AG20443 (cell line): Measurements from ENCODE around the gene NME7.

ENCODE experiments used
- DNase-seq: peaks from one replicate; pipeline ENCODE4 v3.0.0; 2012; ENCODE audit warnings: low spot score, mixed read lengths

NME7 gene

DNA sequence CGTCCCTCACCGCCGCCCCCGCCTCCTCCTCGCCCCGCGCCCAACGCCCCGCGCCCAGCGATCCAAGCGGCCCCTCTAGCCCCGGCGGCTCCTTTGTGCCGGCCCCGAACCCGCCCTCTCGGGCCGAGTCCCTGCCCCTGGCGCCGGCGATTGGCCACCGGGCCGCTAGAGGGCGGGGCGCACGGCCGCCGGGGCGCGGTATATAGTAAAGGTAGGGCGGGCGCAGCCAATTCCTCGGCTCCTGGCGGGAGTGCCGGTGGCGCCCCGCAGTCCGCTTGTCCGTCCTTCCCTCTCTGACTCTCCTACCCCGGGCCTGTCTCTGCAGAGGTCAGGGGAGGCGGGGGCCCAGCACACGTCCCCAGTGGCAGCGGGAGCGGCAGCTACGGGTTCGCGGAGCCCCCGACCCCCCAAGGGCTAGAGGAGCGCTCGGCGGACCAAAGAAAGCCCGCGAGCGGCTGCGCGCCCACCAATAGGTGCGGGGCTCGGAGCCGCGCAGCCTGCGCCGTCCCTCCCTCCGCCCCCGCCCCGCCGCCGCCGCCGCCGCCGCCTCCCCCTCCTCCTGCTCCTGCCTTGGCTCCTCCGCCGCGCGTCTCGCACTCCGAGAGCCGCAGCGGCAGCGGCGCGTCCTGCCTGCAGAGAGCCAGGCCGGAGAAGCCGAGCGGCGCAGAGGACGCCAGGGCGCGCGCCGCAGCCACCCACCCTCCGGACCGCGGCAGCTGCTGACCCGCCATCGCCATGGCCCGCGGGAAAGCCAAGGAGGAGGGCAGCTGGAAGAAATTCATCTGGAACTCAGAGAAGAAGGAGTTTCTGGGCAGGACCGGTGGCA is 261.3 kb downstream of the NME7 start, which contains the start of gene ATP1B1:
Gene ATP1B1, plus strand, starts transcription at position 596 of the 826 bp plus-strand sequence. Its CDS starts 140 bp downstream, at position 736.
- peak; percentile 95 for DNase-seq

- DNase-seq = peak; percentile 42
These were observed 262.0 kb downstream of the NME7 start for GRCh38 chr1:169105434-169106094.

GRCh38 chr1:169105087-169105433 is 262.5 kb downstream of the NME7 start:
- no peak for DNase-seq

DNA sequence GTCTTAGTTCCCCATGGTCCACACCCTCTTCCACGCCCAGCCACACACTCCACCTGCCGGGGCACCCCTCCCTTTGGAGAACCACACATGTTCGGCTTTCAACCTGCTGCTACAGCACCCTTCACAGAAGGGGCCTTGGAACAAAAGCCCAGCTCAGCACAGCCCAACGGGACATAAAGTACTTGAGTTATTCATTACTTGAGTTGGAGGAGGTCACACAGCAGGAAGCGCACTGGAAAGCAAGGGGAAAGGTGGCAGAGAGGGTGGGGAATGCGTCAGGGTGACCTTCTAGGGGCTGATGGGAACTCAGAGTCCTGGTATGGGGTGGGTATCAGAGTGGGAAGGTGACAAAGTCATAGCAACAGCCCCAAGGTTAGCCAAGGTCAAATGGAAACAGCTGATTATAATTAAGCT is 264.1 kb downstream of the NME7 start:
- no peak for DNase-seq

DNA sequence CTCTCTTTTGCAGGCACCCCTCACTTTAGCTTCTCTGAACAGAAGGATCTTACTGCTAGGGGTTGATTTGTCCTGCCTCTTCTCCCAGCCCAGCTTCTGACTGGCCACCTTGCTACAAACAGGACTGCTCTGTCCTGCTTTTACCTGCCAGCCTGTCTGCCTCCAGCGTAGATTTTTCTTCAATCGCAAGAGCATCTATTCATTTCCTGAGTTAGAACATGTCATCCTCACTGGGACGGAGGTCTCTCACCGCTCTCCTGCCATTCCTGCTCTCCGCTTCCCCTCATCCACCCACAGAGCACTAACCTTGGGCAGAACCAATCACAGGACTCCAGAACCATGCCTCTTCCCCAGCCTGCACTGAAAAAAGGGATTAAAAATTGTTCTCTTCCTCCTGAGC is 264.6 kb downstream of the NME7 start:
- DNase-seq = no peak

DNA sequence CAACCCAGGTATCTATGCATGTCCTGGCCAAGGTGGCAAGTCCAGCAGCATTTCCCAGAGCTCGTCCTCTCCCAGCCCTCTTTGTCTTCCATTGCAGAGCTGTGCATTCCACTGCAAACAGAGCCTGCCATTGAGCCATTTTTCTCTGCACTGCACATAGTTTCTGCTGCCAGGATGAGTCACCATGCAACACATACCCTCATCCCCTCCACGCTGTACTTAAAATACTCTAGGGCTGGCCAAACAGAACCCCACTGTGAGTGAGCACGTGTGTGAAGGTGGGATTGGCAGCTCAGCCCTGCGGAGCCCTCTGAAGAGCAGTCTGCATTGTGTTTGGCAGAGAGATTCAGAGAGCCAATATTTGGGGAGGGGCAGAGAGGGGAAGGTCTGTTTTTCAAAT is 265.0 kb downstream of the NME7 start:
- DNase-seq = peak; percentile 73

DNA sequence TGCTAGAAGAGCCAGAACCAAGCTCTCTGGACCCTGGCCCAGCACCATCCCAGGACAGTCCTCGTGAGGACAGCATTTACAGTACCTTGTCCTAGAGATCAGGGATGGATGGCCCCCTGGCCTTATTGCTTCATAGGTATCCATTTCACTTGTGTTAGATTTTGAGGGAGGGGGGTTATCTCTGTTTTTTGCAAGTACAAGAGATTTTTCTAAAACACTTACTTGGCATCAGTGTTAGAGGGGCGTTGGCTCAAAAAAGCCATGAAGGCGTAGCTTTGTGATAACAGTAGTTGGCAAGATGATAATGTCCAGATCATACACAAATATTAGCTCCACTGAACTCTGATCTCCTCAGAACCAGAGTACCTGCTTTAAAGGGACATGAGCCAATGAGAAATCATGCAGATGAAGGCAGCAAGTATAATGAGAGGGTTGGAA is 266.9 kb downstream of the NME7 start:
- no peak for DNase-seq

- DNase-seq = no peak
These were observed 267.4 kb downstream of the NME7 start for GRCh38 chr1:169100208-169100607.

DNA sequence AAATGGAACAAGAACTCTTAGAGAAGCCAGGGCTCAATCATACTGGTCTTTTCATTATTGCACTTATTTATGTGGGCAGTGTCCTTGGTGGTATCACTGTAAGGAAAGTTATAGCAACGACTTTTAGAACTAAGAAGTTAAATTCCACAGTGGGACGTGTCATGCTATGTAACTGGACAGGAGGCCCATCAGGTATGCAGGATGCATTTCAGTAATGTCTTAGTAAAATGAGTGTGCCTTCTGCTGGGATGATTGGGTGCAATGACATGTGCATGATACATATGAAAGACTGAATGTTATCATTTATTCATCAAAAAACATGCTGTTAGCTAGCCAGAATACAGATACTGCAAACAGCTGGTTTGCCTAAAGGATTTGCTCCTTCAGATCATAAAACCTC is 268.0 kb downstream of the NME7 start:
- DNase-seq = no peak

- DNase-seq = no peak
These were observed 269.2 kb downstream of the NME7 start for GRCh38 chr1:169098380-169098779.

- DNase-seq = no peak
These were observed 272.6 kb downstream of the NME7 start for GRCh38 chr1:169094897-169095569.

- DNase-seq = no peak
These were observed 275.2 kb downstream of the NME7 start for GRCh38 chr1:169092399-169092798.

DNA sequence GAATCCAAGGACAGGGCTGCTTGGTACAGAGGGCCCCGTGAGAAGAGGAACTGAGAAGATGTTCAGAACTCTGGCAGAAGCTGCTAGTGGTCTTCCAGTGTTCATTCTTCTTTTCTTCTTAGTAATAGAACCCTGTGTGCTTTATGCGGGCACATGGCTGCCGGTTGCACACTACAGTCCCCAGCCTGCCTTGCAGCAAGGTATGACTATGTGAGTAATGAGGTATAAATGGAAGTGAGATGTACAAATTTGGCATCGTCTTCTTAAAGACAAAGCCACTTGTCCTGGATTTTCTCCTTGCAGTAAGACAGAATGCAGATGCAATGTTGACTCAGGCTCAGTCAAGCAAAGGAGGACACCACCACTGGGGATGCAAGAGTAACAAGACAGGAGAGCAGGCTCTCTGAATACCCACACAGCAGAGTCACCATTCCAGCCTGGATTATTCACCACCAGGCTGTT is 276.1 kb downstream of the NME7 start:
- DNase-seq = peak; percentile 46

DNA sequence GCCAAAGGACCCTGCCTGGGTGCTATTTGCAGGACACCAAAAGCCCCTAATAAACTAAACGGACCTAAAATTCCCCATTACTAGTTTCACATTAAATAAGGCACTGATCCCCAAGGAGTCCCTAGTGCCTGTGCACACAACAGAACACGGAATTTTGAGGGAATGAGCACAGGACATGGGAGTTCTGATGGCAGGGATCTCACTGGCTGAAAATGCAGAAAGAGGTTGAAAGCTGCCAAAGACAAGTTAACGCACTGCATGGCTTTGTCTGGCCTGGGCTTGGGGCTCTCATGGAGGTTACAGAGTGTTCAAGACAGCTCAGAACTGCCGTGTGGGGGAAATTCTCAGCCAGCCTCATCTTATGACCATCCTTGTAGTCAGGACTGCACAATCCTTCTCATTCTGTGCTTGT is 276.7 kb downstream of the NME7 start:
- DNase-seq = no peak

- DNase-seq = no peak
These were observed 277.2 kb downstream of the NME7 start for GRCh38 chr1:169090308-169090899.

DNA sequence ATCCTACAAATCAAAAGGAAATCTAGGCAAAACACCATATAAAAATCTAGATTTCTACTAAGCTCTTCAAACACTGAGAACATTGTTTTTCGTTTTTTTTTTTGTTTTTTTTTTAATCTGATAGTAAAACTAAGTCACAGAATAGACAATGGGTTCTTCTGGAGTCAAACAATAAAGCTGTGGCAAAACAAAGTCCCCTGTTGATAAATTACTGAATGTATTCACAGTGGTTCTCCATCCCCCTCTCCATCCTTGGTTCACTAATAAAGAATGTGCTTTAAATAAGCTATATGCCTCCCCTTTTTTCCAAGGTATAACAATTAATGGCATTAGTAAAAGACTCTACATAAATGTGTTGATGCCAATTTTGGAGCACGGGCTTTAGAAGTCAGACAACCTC is 277.8 kb downstream of the NME7 start:
- no peak for DNase-seq

GRCh38 chr1:169087876-169088275 is 279.7 kb downstream of the NME7 start:
- DNase-seq = no peak

DNA sequence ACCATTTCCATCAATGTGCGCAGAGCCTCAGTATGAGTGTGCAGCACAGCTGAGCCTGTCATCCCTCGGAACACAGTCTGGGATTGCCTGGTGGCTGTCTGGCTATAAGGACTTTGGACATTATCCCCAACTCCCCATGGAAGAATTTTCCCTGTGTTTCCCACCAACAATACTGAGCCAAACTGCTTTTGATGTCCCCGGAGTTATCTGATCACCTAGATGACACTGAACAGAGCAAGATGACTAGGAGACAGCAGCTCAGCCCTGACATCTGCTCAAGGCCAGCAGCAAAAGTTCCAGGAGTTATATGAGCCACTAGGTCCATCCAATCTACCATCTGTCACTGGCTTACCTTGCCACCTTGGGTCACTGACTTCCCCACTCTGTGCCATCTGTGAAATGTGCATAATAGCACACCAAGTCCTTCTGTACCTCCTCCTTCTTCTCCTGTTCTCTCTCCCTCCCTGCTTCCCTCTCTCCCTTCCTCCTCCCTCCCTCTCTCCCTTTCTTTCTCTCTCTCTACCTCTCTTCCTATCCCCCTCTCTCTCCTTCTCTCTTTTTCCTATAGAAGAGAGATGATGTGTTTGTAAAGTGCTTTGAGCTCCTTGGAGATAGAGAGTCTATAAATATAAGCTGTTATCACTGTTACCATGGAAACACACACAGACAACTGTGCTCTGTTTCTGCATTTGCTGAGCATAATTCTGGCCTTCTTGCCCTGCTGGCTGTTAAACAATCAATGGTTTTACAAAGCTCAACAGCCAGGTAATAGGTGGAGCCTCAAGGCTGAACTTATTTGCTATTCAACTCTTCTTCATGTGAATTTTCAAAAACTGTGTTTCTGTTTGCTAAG is 280.8 kb downstream of the NME7 start:
- DNase-seq = no peak

GRCh38 chr1:169085911-169086310 is 281.7 kb downstream of the NME7 start:
- DNase-seq = no peak
